ENCODE results near the gene TMEM161B.

Gene TMEM161B

DNA sequence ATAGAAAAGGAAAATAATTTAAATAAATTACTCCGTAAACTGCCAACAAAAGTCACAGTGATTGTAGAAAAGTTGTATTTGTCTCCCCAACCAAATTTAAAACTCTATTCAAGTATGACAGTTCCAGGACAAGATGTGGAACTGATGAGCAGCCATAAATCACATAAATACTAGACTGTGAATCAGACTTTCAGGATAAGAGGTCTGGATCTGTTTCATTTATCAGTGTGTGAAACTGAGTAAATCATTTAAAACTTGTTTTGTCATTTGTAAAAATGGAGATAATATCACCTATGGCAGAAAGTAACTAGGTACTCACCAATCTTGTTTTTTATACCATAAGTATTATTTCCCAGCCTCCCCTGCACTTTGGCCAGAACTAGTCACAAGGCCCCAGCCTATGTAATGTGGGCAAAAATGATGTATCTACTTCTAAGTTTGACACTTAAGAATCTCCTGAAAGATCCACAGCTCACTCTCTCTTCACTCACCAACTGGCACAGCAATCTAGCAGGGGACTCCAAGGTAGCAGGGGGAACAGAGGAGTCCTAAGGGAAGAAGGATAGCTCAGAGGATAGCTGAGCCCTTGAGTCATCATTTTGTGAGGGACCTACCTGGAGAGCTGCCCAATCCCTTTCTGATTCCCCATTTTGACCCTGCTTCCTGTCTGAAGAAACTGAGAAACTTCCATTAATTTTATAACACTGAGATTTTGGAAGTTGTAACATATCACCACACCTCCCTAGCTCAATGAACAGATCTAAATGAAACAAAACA, 31.6 kb downstream of the TMEM161B start:
- WGBS, 2 experiments, result 100% methylated on average over 1 of the region's 1 CpG; no CpG with 5 or more reads in 1 of the 2 experiments
- H3K27me3 ChIP-seq (ENCODE audit: control insufficient read depth, insufficient read depth, low read length, poor library complexity, severe bottlenecking), result no peaks in the 10 kb centered on the region
- no peak overlapping the region for H3K4me3 ChIP-seq (ENCODE audit: insufficient read depth, low read depth, low read length)
- H3K36me3 ChIP-seq (ENCODE audit: control insufficient read depth, insufficient read depth, low read length), result no peaks in the 10 kb centered on the region
- H3K9me3 ChIP-seq (ENCODE audit: control insufficient read depth, low read length), result no peaks in the 10 kb centered on the region
- H3K27ac ChIP-seq (ENCODE audit: insufficient read depth, low read depth, low read length, poor library complexity, severe bottlenecking), result no peak overlapping the region
- peaks cover 10% of the 10 kb centered on the region for H3K4me1 ChIP-seq (ENCODE audit: control insufficient read depth, insufficient read depth, low read length)

DNA sequence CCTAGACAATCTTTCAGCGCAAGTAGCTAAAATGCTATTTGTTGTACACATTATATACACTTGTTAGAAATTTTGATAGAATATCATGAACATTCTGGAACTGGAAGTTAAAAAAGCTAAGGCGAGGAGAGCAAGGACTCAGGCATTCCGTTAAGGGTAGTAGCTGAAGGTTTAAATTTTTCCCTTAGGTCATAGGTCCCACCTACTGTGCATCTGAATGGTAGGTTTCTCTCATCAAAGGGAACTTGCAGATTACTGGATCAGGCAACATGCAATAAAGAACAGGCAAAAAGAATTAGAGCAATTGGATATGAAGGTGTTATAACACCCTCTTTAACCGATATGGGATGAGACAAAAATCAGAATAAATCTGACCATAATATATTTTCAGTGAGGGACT, 32.8 kb downstream of the TMEM161B start:
- Histone ChIP-seq H3K9me3 (ENCODE audit: control insufficient read depth, low read length) (no peaks in the 10 kb centered on the region), H3K36me3 (ENCODE audit: control insufficient read depth, insufficient read depth, low read length) (no peaks in the 10 kb centered on the region), H3K27ac (ENCODE audit: insufficient read depth, low read depth, low read length, poor library complexity, severe bottlenecking) (no peak overlapping the region), H3K27me3 (ENCODE audit: control insufficient read depth, insufficient read depth, low read length, poor library complexity, severe bottlenecking) (no peaks in the 10 kb centered on the region), H3K4me3 (ENCODE audit: insufficient read depth, low read depth, low read length) (no peak overlapping the region), H3K4me1 (ENCODE audit: control insufficient read depth, insufficient read depth, low read length) (peaks cover 10% of the 10 kb centered on the region)
- 52 to 72% methylated on average over 3 to 4 of the region's 4 CpGs for WGBS, 2 experiments

GRCh38 chr5:88235346-88235745, 33.3 kb downstream of the TMEM161B start:
- H3K9me3 ChIP-seq (ENCODE audit: control insufficient read depth, low read length), result no peaks in the 10 kb centered on the region
- no peaks in the 10 kb centered on the region for H3K27me3 ChIP-seq (ENCODE audit: control insufficient read depth, insufficient read depth, low read length, poor library complexity, severe bottlenecking)
- no peak overlapping the region for H3K4me3 ChIP-seq (ENCODE audit: insufficient read depth, low read depth, low read length)
- H3K27ac ChIP-seq (ENCODE audit: insufficient read depth, low read depth, low read length, poor library complexity, severe bottlenecking), result no peak overlapping the region
- no peaks in the 10 kb centered on the region for H3K36me3 ChIP-seq (ENCODE audit: control insufficient read depth, insufficient read depth, low read length)
- H3K4me1 ChIP-seq (ENCODE audit: control insufficient read depth, insufficient read depth, low read length), result peaks cover 10% of the 10 kb centered on the region
- WGBS, 2 experiments, result 39 to 67% methylated on average over 1 of the region's 1 CpG

GRCh38 chr5:88230546-88231066, 38.0 kb downstream of the TMEM161B start:
- Histone ChIP-seq H3K4me3 (ENCODE audit: insufficient read depth, low read depth, low read length) (no peak overlapping the region), H3K9me3 (ENCODE audit: control insufficient read depth, low read length) (no peaks in the 10 kb centered on the region), H3K27me3 (ENCODE audit: control insufficient read depth, insufficient read depth, low read length, poor library complexity, severe bottlenecking) (no peaks in the 10 kb centered on the region), H3K4me1 (ENCODE audit: control insufficient read depth, insufficient read depth, low read length) (peaks cover 3% of the 10 kb centered on the region), H3K36me3 (ENCODE audit: control insufficient read depth, insufficient read depth, low read length) (no peaks in the 10 kb centered on the region), H3K27ac (ENCODE audit: insufficient read depth, low read depth, low read length, poor library complexity, severe bottlenecking) (no peak overlapping the region)
- WGBS, 2 experiments, result 92% methylated on average over 1 of the region's 1 CpG; no CpG with 5 or more reads in 1 of the 2 experiments

DNA sequence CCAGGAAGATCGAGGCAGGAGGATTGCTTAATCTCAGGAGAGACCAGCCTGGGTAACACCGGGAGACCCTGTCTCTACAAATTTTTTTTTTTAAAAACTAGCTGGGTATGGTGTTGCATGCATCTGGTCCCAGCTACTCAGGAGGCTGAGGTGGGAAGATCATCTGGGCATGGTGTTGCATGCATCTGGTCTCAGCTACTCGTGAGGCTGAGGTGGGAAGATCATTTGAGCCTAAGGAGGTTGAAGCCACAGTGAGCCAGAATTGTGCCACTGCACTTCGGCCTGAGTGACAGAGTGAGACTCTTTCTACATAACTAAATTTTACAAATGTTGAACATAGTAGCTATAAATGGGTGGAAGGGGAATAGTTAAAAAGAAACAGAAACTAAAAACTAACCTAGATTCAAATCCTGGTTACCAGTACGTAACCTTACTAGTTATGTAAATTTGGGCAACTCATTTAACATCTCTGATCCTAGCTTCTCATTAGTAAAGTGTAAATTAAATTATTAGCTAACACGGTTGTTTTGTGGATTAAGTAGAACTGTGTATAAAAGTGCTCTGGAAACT, 41.7 kb downstream of the TMEM161B start:
- no peak overlapping the region for H3K27ac ChIP-seq (ENCODE audit: insufficient read depth, low read depth, low read length, poor library complexity, severe bottlenecking)
- no peaks in the 10 kb centered on the region for H3K4me1 ChIP-seq (ENCODE audit: control insufficient read depth, insufficient read depth, low read length)
- no peaks in the 10 kb centered on the region for H3K27me3 ChIP-seq (ENCODE audit: control insufficient read depth, insufficient read depth, low read length, poor library complexity, severe bottlenecking)
- H3K9me3 ChIP-seq (ENCODE audit: control insufficient read depth, low read length), result no peaks in the 10 kb centered on the region
- WGBS, 2 experiments, result 93 to 95% methylated on average over 4 to 5 of the region's 6 CpGs
- no peaks in the 10 kb centered on the region for H3K36me3 ChIP-seq (ENCODE audit: control insufficient read depth, insufficient read depth, low read length)
- H3K4me3 ChIP-seq (ENCODE audit: insufficient read depth, low read depth, low read length), result no peak overlapping the region

DNA sequence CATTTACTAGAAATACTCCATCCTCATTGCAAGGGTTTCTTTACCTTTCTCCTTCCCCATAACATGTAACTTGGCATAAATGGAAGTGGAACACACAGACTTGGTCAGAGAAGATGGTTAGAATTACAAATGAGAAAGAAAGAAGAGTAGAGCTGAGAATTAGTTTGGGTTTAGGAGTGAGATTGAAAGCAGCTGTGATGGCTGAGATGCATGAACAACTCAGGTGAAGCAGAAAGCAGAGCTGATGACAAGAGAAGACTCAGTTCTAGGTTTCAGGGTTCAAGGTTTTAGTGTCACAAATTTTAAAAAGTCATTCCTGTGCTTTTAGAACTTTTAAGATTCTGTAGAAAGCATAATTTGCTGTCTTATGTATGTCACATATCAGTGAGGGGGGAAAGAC, 54.0 kb downstream of the TMEM161B start:
- no peak overlapping the region for H3K4me3 ChIP-seq (ENCODE audit: insufficient read depth, low read depth, low read length)
- H3K27ac ChIP-seq (ENCODE audit: insufficient read depth, low read depth, low read length, poor library complexity, severe bottlenecking), result no peak overlapping the region
- H3K9me3 ChIP-seq (ENCODE audit: control insufficient read depth, low read length), result no peaks in the 10 kb centered on the region
- H3K27me3 ChIP-seq (ENCODE audit: control insufficient read depth, insufficient read depth, low read length, poor library complexity, severe bottlenecking), result no peaks in the 10 kb centered on the region
- H3K4me1 ChIP-seq (ENCODE audit: control insufficient read depth, insufficient read depth, low read length), result no peaks in the 10 kb centered on the region
- no peaks in the 10 kb centered on the region for H3K36me3 ChIP-seq (ENCODE audit: control insufficient read depth, insufficient read depth, low read length)

DNA sequence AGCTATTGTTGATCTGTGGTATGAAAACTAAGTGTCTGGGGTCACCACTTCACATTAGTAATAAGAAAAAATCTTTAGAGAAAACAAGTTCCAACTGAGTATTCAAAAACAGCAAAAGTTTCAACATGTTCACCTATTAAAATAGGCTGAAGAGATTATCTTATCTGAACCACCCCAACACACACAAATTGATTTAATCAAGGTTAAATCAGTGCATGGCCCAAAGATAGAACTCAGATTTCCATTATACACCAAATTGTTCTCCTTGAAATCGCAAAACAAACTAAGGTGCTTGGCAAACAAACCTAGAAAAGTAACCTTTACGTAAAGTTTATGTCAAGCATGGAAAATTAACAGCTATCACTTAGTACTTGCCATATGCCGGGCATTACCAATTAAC, 61.1 kb downstream of the TMEM161B start:
- Histone ChIP-seq H3K9me3 (ENCODE audit: control insufficient read depth, low read length) (no peaks in the 10 kb centered on the region), H3K4me1 (ENCODE audit: control insufficient read depth, insufficient read depth, low read length) (peaks cover 7% of the 10 kb centered on the region), H3K36me3 (ENCODE audit: control insufficient read depth, insufficient read depth, low read length) (no peaks in the 10 kb centered on the region), H3K27ac (ENCODE audit: insufficient read depth, low read depth, low read length, poor library complexity, severe bottlenecking) (no peak overlapping the region), H3K27me3 (ENCODE audit: control insufficient read depth, insufficient read depth, low read length, poor library complexity, severe bottlenecking) (no peaks in the 10 kb centered on the region), H3K4me3 (ENCODE audit: insufficient read depth, low read depth, low read length) (no peak overlapping the region)
- 93 to 98% methylated on average over 3 of the region's 3 CpGs for WGBS, 2 experiments

GRCh38 chr5:88203981-88204750, 64.5 kb downstream of the TMEM161B start:
- 71 to 73% methylated on average over 4 of the region's 5 CpGs for WGBS, 2 experiments
- Histone ChIP-seq H3K4me1 (ENCODE audit: control insufficient read depth, insufficient read depth, low read length) (peaks cover 7% of the 10 kb centered on the region), H3K4me3 (ENCODE audit: insufficient read depth, low read depth, low read length) (no peak overlapping the region), H3K36me3 (ENCODE audit: control insufficient read depth, insufficient read depth, low read length) (no peaks in the 10 kb centered on the region), H3K27me3 (ENCODE audit: control insufficient read depth, insufficient read depth, low read length, poor library complexity, severe bottlenecking) (no peaks in the 10 kb centered on the region), H3K27ac (ENCODE audit: insufficient read depth, low read depth, low read length, poor library complexity, severe bottlenecking) (peak overlapping the region; percentile 41), H3K9me3 (ENCODE audit: control insufficient read depth, low read length) (no peaks in the 10 kb centered on the region)

DNA sequence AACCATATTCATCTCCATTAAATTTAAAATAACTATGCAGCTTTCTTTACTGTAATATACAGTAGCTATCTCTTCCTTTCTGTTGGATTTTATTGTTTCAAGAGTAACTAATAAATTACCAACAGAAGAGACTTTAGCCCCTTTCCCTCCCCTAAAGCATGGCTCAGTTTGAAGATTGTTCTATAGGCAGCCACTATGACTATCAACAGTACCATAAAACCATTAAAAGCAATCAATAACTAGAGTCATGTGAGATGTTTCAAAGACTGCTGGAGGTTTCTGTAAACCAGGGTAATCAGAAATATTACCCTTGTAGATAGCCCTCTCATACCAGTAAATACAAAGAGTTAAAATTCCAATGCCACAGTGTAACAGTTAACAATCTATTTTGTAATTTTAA, 73.0 kb downstream of the TMEM161B start:
- no peaks in the 10 kb centered on the region for H3K36me3 ChIP-seq (ENCODE audit: control insufficient read depth, insufficient read depth, low read length)
- H3K4me3 ChIP-seq (ENCODE audit: insufficient read depth, low read depth, low read length), result no peak overlapping the region
- no peaks in the 10 kb centered on the region for H3K4me1 ChIP-seq (ENCODE audit: control insufficient read depth, insufficient read depth, low read length)
- H3K9me3 ChIP-seq (ENCODE audit: control insufficient read depth, low read length), result no peaks in the 10 kb centered on the region
- no peaks in the 10 kb centered on the region for H3K27me3 ChIP-seq (ENCODE audit: control insufficient read depth, insufficient read depth, low read length, poor library complexity, severe bottlenecking)
- no peak overlapping the region for H3K27ac ChIP-seq (ENCODE audit: insufficient read depth, low read depth, low read length, poor library complexity, severe bottlenecking)

DNA sequence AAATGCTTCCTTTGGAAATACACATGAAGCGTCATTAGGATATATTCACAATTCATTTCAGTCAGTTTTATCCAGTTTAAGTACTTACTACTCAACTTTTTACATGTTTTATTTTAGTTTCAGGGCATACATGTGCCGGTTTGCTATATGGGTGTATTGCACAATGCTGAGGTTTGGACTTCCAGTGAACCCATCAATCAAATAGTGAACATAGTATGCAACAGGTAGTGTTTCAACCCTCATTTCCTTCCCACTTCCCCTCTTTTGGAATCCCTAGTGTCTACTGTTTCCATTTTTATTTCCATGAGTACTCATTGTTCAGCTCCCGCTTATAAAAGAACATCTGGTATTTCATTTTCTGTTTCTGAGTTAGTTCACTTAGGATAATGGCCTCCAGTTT, 74.7 kb downstream of the TMEM161B start:
- 91 to 97% methylated on average over 3 of the region's 3 CpGs for WGBS, 2 experiments

More for the DNA sequence above, 74.7 kb downstream of the TMEM161B start:
- H3K36me3 ChIP-seq (ENCODE audit: control insufficient read depth, insufficient read depth, low read length), result no peaks in the 10 kb centered on the region
- H3K9me3 ChIP-seq (ENCODE audit: control insufficient read depth, low read length), result no peaks in the 10 kb centered on the region
- no peak overlapping the region for H3K27ac ChIP-seq (ENCODE audit: insufficient read depth, low read depth, low read length, poor library complexity, severe bottlenecking)
- H3K27me3 ChIP-seq (ENCODE audit: control insufficient read depth, insufficient read depth, low read length, poor library complexity, severe bottlenecking), result no peaks in the 10 kb centered on the region
- H3K4me3 ChIP-seq (ENCODE audit: insufficient read depth, low read depth, low read length), result no peak overlapping the region
- no peaks in the 10 kb centered on the region for H3K4me1 ChIP-seq (ENCODE audit: control insufficient read depth, insufficient read depth, low read length)

Data from ectodermal cell (in vitro differentiated cells).